Left lung (tissue), 10 donors: ENCODE results near the gene MYBPHL. TPM values are rescaled to one million over a fixed set of nuclear protein-coding genes. Genes with fewer than 3 reads are reported as not detected.
"Not testable (repeated sequence)": the region's sequence is repeated elsewhere in the genome, so short reads cannot be mapped to it uniquely, and the experiment has no call there.

Experiments
- ATAC-seq: fragments of 200-7000 bp; cut with Tn5 transposase; one replicate; pipeline ENCODE4 v1.9.1; 2020; ENCODE audit warnings: moderate library complexity
- DNase-seq, 4 donors: peaks; one replicate each; pipeline ENCODE4 v3.0.0-alpha.2; 2013 to 2020
- H3K27ac ChIP-seq, 2 donors: fragments of 200-600 bp; sonication (generic) in 1 of 2; one replicate each; pipeline versions ENCODE4 v1.5.0 to v1.8.0; 2020 to 2021
- H3K27me3 ChIP-seq, 2 donors: fragments of 200-600 bp; sonication (generic) in 1 of 2; one replicate each; pipeline versions ENCODE4 v1.5.0 to v1.8.0; 2020 to 2021
- H3K36me3 ChIP-seq, 2 donors: fragments of 200-600 bp; sonication (generic) in 1 of 2; one replicate each; pipeline versions ENCODE4 v1.5.0 to v1.8.0; 2020 to 2021
- H3K4me1 ChIP-seq, 2 donors: fragments of 200-600 bp; one replicate each; pipeline ENCODE4 v1.8.0; 2021
- H3K4me3 ChIP-seq, 2 donors: fragments of 200-600 bp; sonication (generic) in 1 of 2; one replicate each; pipeline versions ENCODE4 v1.5.0 to v1.8.0; 2020 to 2021; ENCODE audit warnings: mild to moderate bottlenecking in 1 of 2
- H3K9me3 ChIP-seq, 2 donors: fragments of 200-600 bp; sonication (generic) in 1 of 2; one replicate each; pipeline versions ENCODE4 v1.5.0 to v1.8.0; 2020 to 2021
- CTCF ChIP-seq, 2 donors: fragments of 200-600 bp; sonication (generic) in 1 of 2; IDR thresholded peaks; one replicate each; pipeline versions ENCODE4 v1.5.0 to v1.8.0; 2021; ENCODE audit warnings: antibody characterized with exemption in 2 of 2
- intact Hi-C, 2 donors: fragments of 100-400 bp; cut with DNase I; formaldehyde crosslinking; loops; one replicate each; pipeline versions ENCODE4 v1.11.2 to v1.14.2; 2022
- polyA plus RNA-seq, 6 donors: library from polyadenylated mRNA; unstranded; fragments of 120-200 nt; gene quantifications; one replicate each; pipeline ENCODE4 v1.2.1, GENCODE V29; 2013; ENCODE audit not compliant: insufficient read length in 6 of 6
- total RNA-seq, 2 donors: library from RNA; stranded (reverse); fragmentation: NEBNext Ultra II Directional; extraction: Animal tissue kit (Norgen Biotek cat#: 25700); gene quantifications; one replicate each; pipeline ENCODE4 v1.2.1, GENCODE V29; 2021
- donor health status: DM: no; HTN: yes; CAD: no.
- donor health status: DM: no; HTN: no; CAD: no.

MYBPHL gene
- total and polyA plus RNA-seq, 8 donors: 0.24 to 21.4 (median 0.35) TPM; not detected in 2

- Histone ChIP-seq H3K27me3 (no peaks in the 10 kb centered on the region), H3K4me1 (peaks cover 0 to 18% of the 10 kb centered on the region in 2 donors), H3K36me3 (no peaks in the 10 kb centered on the region), H3K4me3 (no peak overlapping the region), H3K9me3 (no peaks in the 10 kb centered on the region), H3K27ac (no peak overlapping the region)
- ATAC-seq: no peak
- intact Hi-C loops: no loop called here
- TF ChIP-seq CTCF (IDR thresholded peaks at IDR 0.05): no peak
- DNase-seq: no peak
Observed at GRCh38 chr1:109290137-109290536, 16.7 kb downstream of the MYBPHL start.

- H3K36me3 ChIP-seq, ATAC-seq, H3K9me3 ChIP-seq, H3K27me3 ChIP-seq, H3K27ac ChIP-seq, intact Hi-C loops, H3K4me3 ChIP-seq, DNase-seq: not testable (repeated sequence)
- peaks cover 14 to 30% of the 10 kb centered on the region in 2 donors for H3K4me1 ChIP-seq
Observed at GRCh38 chr1:109286762-109287161, 20.0 kb downstream of the MYBPHL start.

GRCh38 chr1:109283748-109284600, 22.8 kb downstream of the MYBPHL start:
- H3K9me3 ChIP-seq: no peaks in the 10 kb centered on the region
- peak overlapping the region; percentile 86 to 89 for H3K27ac ChIP-seq
- TF ChIP-seq CTCF (IDR thresholded peaks at IDR 0.05): no peak
- DNase-seq (no peak), ATAC-seq (peak; percentile 18)
- H3K4me1 ChIP-seq: peaks cover 18 to 30% of the 10 kb centered on the region in 2 donors
- intact Hi-C loops: no loop called here
- peak overlapping the region; percentile 50 to 58 for H3K4me3 ChIP-seq
- peaks cover 0 to 4% of the 10 kb centered on the region in 2 donors for H3K36me3 ChIP-seq
- no peaks in the 10 kb centered on the region for H3K27me3 ChIP-seq

- no peaks in the 10 kb centered on the region for H3K9me3 ChIP-seq
- intact Hi-C loops: no loop called here
- H3K27me3 ChIP-seq: no peaks in the 10 kb centered on the region
- peak; percentile 99 for ATAC-seq
- peak; percentile 94 to 98 (median 98) for DNase-seq
- peak within 1 kb of the TSS; percentile 86 to 89 for H3K27ac ChIP-seq
- H3K36me3 ChIP-seq: peaks cover 0 to 4% of the 10 kb centered on the region in 2 donors
- TF ChIP-seq CTCF (IDR thresholded peaks at IDR 0.05): peak in 1 of 2 donors; percentile 28
- peaks cover 18 to 30% of the 10 kb centered on the region in 2 donors for H3K4me1 ChIP-seq
- peak within 1 kb of the TSS; percentile 50 to 58 for H3K4me3 ChIP-seq
Observed at GRCh38 chr1:109282952-109283747, 23.7 kb downstream of the MYBPHL start, which contains the start of gene PSRC1. TSS of gene PSRC1 (minus strand) at chr1:109283145.

GRCh38 chr1:109282497-109282951, 24.3 kb downstream of the MYBPHL start:
- DNase-seq (no peak), ATAC-seq (peak; percentile 6)
- Histone ChIP-seq H3K27me3 (no peaks in the 10 kb centered on the region), H3K27ac (peak overlapping the region; percentile 1 to 86), H3K4me1 (peaks cover 22 to 34% of the 10 kb centered on the region in 2 donors), H3K9me3 (no peaks in the 10 kb centered on the region), H3K4me3 (peak overlapping the region; percentile 50 to 58), H3K36me3 (peaks cover 0 to 4% of the 10 kb centered on the region in 2 donors)
- intact Hi-C loops: no loop called here
- TF ChIP-seq CTCF (IDR thresholded peaks at IDR 0.05): no peak
